HepG2 (cell line): Measurements from ENCODE around the gene PRR33. TPM values are rescaled to one million over a fixed set of nuclear protein-coding genes. Genes with fewer than 3 reads are reported as not detected.

ENCODE experiments used
- ATAC-seq: fragments of 200-7000 bp; cut with Tn5 transposase; 3 replicates; pipeline ENCODE4 v1.9.1; 2020; ENCODE audit warnings: mild to moderate bottlenecking, moderate library complexity
- BruUV-seq: library from RNA; stranded (reverse); fragments of 400-500 nt; replicated peaks from 2 replicates; lab custom pipeline; 2021; lab: Mats Ljungman, UMichigan
- CTCF ChIA-PET: fragments of 300-600 bp; formaldehyde crosslinking; extraction: SDS; loops from one replicate; lab custom pipeline; 2021; ENCODE audit warnings: low total read pairs, inconsistent platforms, low intra/inter-chr PET ratio; lab: Yijun Ruan, JAX
- POLR2A ChIA-PET: fragments of 350-600 bp; sonication (Branson Sonifier 250); formaldehyde crosslinking; loops from one replicate; lab custom pipeline; 2020; ENCODE audit warnings: antibody characterized with exemption, inconsistent platforms; lab: Yijun Ruan, JAX
- DNase-seq: peaks from one replicate; pipeline ENCODE4 v3.0.0-alpha.2; 2015; ENCODE audit warnings: low spot score
- FAIRE-seq: peaks from 3 replicates; lab custom pipeline; 2011; peaks lifted over from hg19 to GRCh38; lab: Jason Lieb, UNC
- H2AFZ ChIP-seq: one replicate; pipeline ENCODE4 v1.6.1; 2011; ENCODE audit warnings: low read length, inconsistent platforms
- H3K27ac ChIP-seq: fragments of 300-600 bp; 3 replicates; pipeline ENCODE4 v1.8.0; 2011; ENCODE audit warnings: mixed run types, mild to moderate bottlenecking, mixed read lengths, low read length, inconsistent platforms; ENCODE audit not compliant: insufficient read depth; ENCODE audit errors: extremely low read length
- H3K27me3 ChIP-seq, 2 experiments: fragments of 200-600 bp in 1 of 2; 2 replicates in 1 of 2; 3 replicates in 1 of 2; pipeline versions ENCODE4 v1.6.0 to v1.8.0; 2011; ENCODE audit warnings: low read length in 2 of 2, mild to moderate bottlenecking in 2 of 2, moderate library complexity in 2 of 2, inconsistent platforms in 1 of 2; ENCODE audit not compliant: insufficient read depth in 2 of 2, control insufficient read depth in 1 of 2
- H3K36me3 ChIP-seq, 2 experiments: fragments of 200-600 bp in 1 of 2; replicated peaks in 1 of 2; 2 replicates in 1 of 2; 3 replicates in 1 of 2; pipeline versions ENCODE4 v1.5.1 to v1.8.0; 2011; ENCODE audit warnings: low read length in 2 of 2, inconsistent platforms in 1 of 2; ENCODE audit not compliant: insufficient read depth in 2 of 2, control insufficient read depth in 1 of 2
- H3K4me1 ChIP-seq: 2 replicates; pipeline ENCODE4 v1.5.1; 2012; ENCODE audit warnings: low read length, inconsistent platforms; ENCODE audit not compliant: insufficient read depth
- H3K4me2 ChIP-seq: 2 replicates; pipeline ENCODE4 v1.6.0; 2011; ENCODE audit warnings: low read depth, low read length, inconsistent platforms
- H3K4me3 ChIP-seq, 3 experiments: fragments of 200-600 bp in 1 of 3; sonication (generic), shearing (Covaris generic) in 1 of 3; replicated peaks in 1 of 3; 2 replicates each; pipeline ENCODE4 v1.5.1; 2011 to 2016; ENCODE audit warnings: low read length in 3 of 3, inconsistent platforms in 2 of 3, low read depth in 2 of 3, mild to moderate bottlenecking in 2 of 3, control low read depth in 1 of 3, mixed read lengths in 1 of 3; ENCODE audit not compliant: insufficient read depth in 1 of 3
- H3K79me2 ChIP-seq: one replicate; pipeline ENCODE4 v1.6.1; 2011; ENCODE audit warnings: low read length, inconsistent platforms; ENCODE audit not compliant: insufficient read depth
- H3K9ac ChIP-seq: 2 replicates; pipeline ENCODE4 v1.6.0; 2011; ENCODE audit warnings: mild to moderate bottlenecking, low read depth, low read length, inconsistent platforms; ENCODE audit not compliant: insufficient read depth
- H3K9me3 ChIP-seq: 2 replicates; pipeline ENCODE4 v1.5.1; 2012; ENCODE audit warnings: mild to moderate bottlenecking, low read length
- H4K20me1 ChIP-seq: 2 replicates; pipeline ENCODE4 v1.6.0; 2011; ENCODE audit warnings: inconsistent platforms, mild to moderate bottlenecking, low read length, moderate library complexity; ENCODE audit not compliant: insufficient read depth
- CAMTA2 ChIP-seq: sonication (generic); formaldehyde crosslinking; IDR thresholded peaks from 2 replicates; pipeline ENCODE4 v1.4.0; 2020; ENCODE audit warnings: mild to moderate bottlenecking, missing genetic modification reagents, borderline replicate concordance
- DRAP1 ChIP-seq: IDR thresholded peaks from 2 replicates; pipeline ENCODE4 v1.6.1; 2016; ENCODE audit warnings: missing genetic modification reagents, missing compliant biosample characterization
- HNRNPL ChIP-seq: fragments of 200-400 bp; formaldehyde crosslinking; IDR thresholded peaks from 2 replicates; pipeline ENCODE4 v1.6.1; 2017; ENCODE audit warnings: mild to moderate bottlenecking, low read depth, low read length
- ZFP36 ChIP-seq: fragments of 150-350 bp; IDR thresholded peaks from 2 replicates; pipeline ENCODE4 v1.6.1; 2018; ENCODE audit warnings: borderline replicate concordance, low read length, low read depth; ENCODE audit not compliant: partially characterized antibody
- ZMYM2 ChIP-seq: sonication (generic); formaldehyde crosslinking; IDR thresholded peaks from 2 replicates; pipeline ENCODE4 v1.8.0; 2022; ENCODE audit warnings: mild to moderate bottlenecking, missing genetic modification reagents
- ZMYM3 ChIP-seq: sonication (generic); formaldehyde crosslinking; IDR thresholded peaks from 2 replicates; pipeline ENCODE4 v1.5.1; 2020; ENCODE audit warnings: mild to moderate bottlenecking, missing genetic modification reagents
- ZNF101 ChIP-seq: sonication (generic); formaldehyde crosslinking; IDR thresholded peaks from 2 replicates; pipeline ENCODE4 v1.4.0; 2020; ENCODE audit warnings: mild to moderate bottlenecking, low read depth, missing genetic modification reagents, borderline replicate concordance
- ZNF687 ChIP-seq: sonication (generic); formaldehyde crosslinking; IDR thresholded peaks from 2 replicates; pipeline ENCODE4 v1.5.1; 2020; ENCODE audit warnings: mild to moderate bottlenecking, missing genetic modification reagents, moderate library complexity
- ZNF740 ChIP-seq: sonication (generic); formaldehyde crosslinking; IDR thresholded peaks from 2 replicates; pipeline ENCODE4 v1.4.0; 2020; ENCODE audit warnings: missing genetic modification reagents
- WGBS: methylation state at CpG from one replicate; pipeline ENCODE4 v1.1.6; 2017; ENCODE audit warnings: low lambda C conversion rate; 5-methylcytosine and 5-hydroxymethylcytosine counted together
- in situ Hi-C: cut with HindIII; loops from 2 replicates; pipeline ENCODE4 v1.10.0; 2017; ENCODE audit warnings: low pct_unique_long_range_greater_than_20kb; ENCODE audit not compliant: extremely low pct_ligation_motif_present
- intact Hi-C: fragments of 100-400 bp; cut with micrococcal nuclease; formaldehyde crosslinking; loops from one replicate; pipeline ENCODE4 v1.10.0; 2022; ENCODE audit not compliant: unreplicated experiment
- polyA plus RNA-seq, 8 experiments: library from polyadenylated mRNA; depleted of rRNA in 3 of 8; stranded (reverse) in 7 of 8; unstranded in 1 of 8; fragments of >200 nt; fragmentation: Illumina TruSeq in 4 of 8; extraction: Trizol in 4 of 8; gene quantifications; 2 replicates each; pipeline versions ENCODE4 v1.2.1 to v1.2.3, GENCODE V29; 2011 to 2016; ENCODE audit warnings: low read depth in 4 of 8, missing spikeins in 1 of 8, mixed read lengths in 1 of 8; ENCODE audit not compliant: insufficient read depth in 1 of 8
- total RNA-seq, 5 experiments: library from RNA; depleted of rRNA; stranded (reverse); fragments of >200 nt; fragmentation: Illumina TruSeq; extraction: Trizol; gene quantifications; 2 replicates each; pipeline ENCODE4 v1.2.3, GENCODE V29; 2016; ENCODE audit warnings: low read depth in 1 of 5

Gene PRR33
- total and polyA plus RNA-seq, 2 of the 13 experiments (the other 11 are each of a cell fraction or from before 2014, with no cell fraction given): not detected

GRCh38 chr11:1846453-1846932 lies 45.2 kb downstream of the PRR33 start:
- Histone ChIP-seq H3K36me3 (no peaks in the 10 kb centered on the region), H3K4me1 (peaks cover 45% of the 10 kb centered on the region), H3K4me2 (no peak overlapping the region), H3K4me3 (no peak overlapping the region), H3K79me2 (no peaks in the 10 kb centered on the region), H3K9me3 (no peaks in the 10 kb centered on the region), H3K9ac (no peak overlapping the region), H3K27ac (no peak overlapping the region), H4K20me1 (no peaks in the 10 kb centered on the region), H2AFZ (no peak overlapping the region), H3K27me3 (peaks cover 18 to 60% of the 10 kb centered on the region in 2 experiments)
- intact Hi-C loops (no loop called here), in situ Hi-C loops (no loop called here)
- ATAC-seq: no peak
- 51% methylated on average over 8 of the region's 9 CpGs for WGBS
- FAIRE-seq: no peak
- TF ChIP-seq ZMYM3 (CRISPR knock-in tag) (peak; percentile 26; the same call in 1 of the 2 replicates), ZFP36 (peak; percentile 44), DRAP1 (CRISPR knock-in tag) (no peak), ZNF101 (CRISPR knock-in tag) (no peak)
- ChIA-PET CTCF (no interaction called here), POLR2A (no interaction called here)
- BruUV-seq: no TSS peak
- no peak for DNase-seq

GRCh38 chr11:1845561-1846452 lies 45.9 kb downstream of the PRR33 start:
- H3K9ac ChIP-seq: no peak overlapping the region
- DNase-seq: no peak
- in situ Hi-C loops: no loop called here
- ChIA-PET CTCF (no interaction called here), POLR2A (no interaction called here)
- no TSS peak for BruUV-seq
- H2AFZ ChIP-seq: no peak overlapping the region
- TF ChIP-seq ZNF740 (CRISPR knock-in tag) (no peak), ZNF687 (peak; percentile 51), HNRNPL (peak; percentile 65; the same call in 1 of the 2 replicates), CAMTA2 (CRISPR knock-in tag) (no peak), ZMYM2 (CRISPR knock-in tag) (no peak)
- TF ChIP-seq, all 625 proteins: peak for 2
- H3K4me1 ChIP-seq: peaks cover 51% of the 10 kb centered on the region
- no peaks in the 10 kb centered on the region for H3K79me2 ChIP-seq
- FAIRE-seq (no peak), ATAC-seq (no peak)
- H4K20me1 ChIP-seq: no peaks in the 10 kb centered on the region
- H3K9me3 ChIP-seq: no peaks in the 10 kb centered on the region
- intact Hi-C loops: no loop called here
- no peak overlapping the region for H3K4me2 ChIP-seq
- no peak overlapping the region for H3K27ac ChIP-seq
- peaks cover 15 to 60% of the 10 kb centered on the region in 2 experiments for H3K27me3 ChIP-seq
- WGBS: 64% methylated on average over 11 of the region's 21 CpGs
- no peaks in the 10 kb centered on the region for H3K36me3 ChIP-seq
- no peak overlapping the region for H3K4me3 ChIP-seq
